Neuronal stem cell (in vitro differentiated cells): ENCODE measurements around the gene TAF6.

Experiments used
- DNase-seq: peaks from one replicate; pipeline ENCODE4 v3.0.0-alpha.2; 2013; ENCODE audit warnings: low spot score
- H2AFZ ChIP-seq: one replicate; pipeline ENCODE4 v1.6.1; 2013; ENCODE audit warnings: mild to moderate bottlenecking, low read length, inconsistent platforms
- H2AK5ac ChIP-seq: 2 replicates; pipeline ENCODE4 v1.6.1; 2013; ENCODE audit warnings: low read depth, mild to moderate bottlenecking, inconsistent platforms, low read length, moderate library complexity, mixed read lengths
- H2BK120ac ChIP-seq: 2 replicates; pipeline ENCODE4 v1.6.1; 2013; ENCODE audit warnings: low read depth, mild to moderate bottlenecking, inconsistent platforms, low read length, moderate library complexity, mixed read lengths
- H2BK12ac ChIP-seq: one replicate; pipeline ENCODE4 v1.6.1; 2013; ENCODE audit warnings: low read length, inconsistent platforms
- H2BK15ac ChIP-seq: 2 replicates; pipeline ENCODE4 v1.6.1; 2013; ENCODE audit warnings: mild to moderate bottlenecking, low read length, inconsistent platforms, mixed read lengths
- H2BK5ac ChIP-seq: one replicate; pipeline ENCODE4 v1.6.1; 2013; ENCODE audit warnings: inconsistent platforms, mild to moderate bottlenecking, low read length, moderate library complexity
- H3K14ac ChIP-seq: one replicate; pipeline ENCODE4 v1.6.1; 2013; ENCODE audit warnings: low read length, inconsistent platforms
- H3K18ac ChIP-seq: 2 replicates; pipeline ENCODE4 v1.6.1; 2013; ENCODE audit warnings: low read length, inconsistent platforms
- H3K23ac ChIP-seq: 2 replicates; pipeline ENCODE4 v1.6.1; 2013; ENCODE audit warnings: low read depth, mild to moderate bottlenecking, mixed read lengths, low read length, inconsistent platforms; ENCODE audit not compliant: poor library complexity
- H3K27ac ChIP-seq: replicated peaks from 3 replicates; pipeline ENCODE4 v1.5.1; 2013; ENCODE audit warnings: low read length, inconsistent platforms
- H3K27me3 ChIP-seq, 3 experiments: 2 replicates each; pipeline ENCODE4 v1.6.1; 2013; ENCODE audit warnings: low read length in 3 of 3, mild to moderate bottlenecking in 2 of 3, inconsistent platforms in 1 of 3, low read depth in 1 of 3, mixed read lengths in 1 of 3, moderate library complexity in 1 of 3; ENCODE audit not compliant: control insufficient read depth in 3 of 3, insufficient read depth in 3 of 3
- H3K36me3 ChIP-seq, 2 donors: replicated peaks in 1 of 2; 2 replicates each; pipeline ENCODE4 v1.6.1; 2013; ENCODE audit warnings: low read length in 2 of 2; ENCODE audit not compliant: control insufficient read depth in 2 of 2, insufficient read depth in 2 of 2
- H3K4ac ChIP-seq: 2 replicates; pipeline ENCODE4 v1.6.1; 2013; ENCODE audit warnings: inconsistent platforms, mild to moderate bottlenecking, low read length, moderate library complexity
- H3K4me1 ChIP-seq, 2 donors: 1 replicate in 1 of 2; 2 replicates in 1 of 2; pipeline ENCODE4 v1.6.1; 2013; ENCODE audit warnings: low read length in 2 of 2, low read depth in 1 of 2; ENCODE audit not compliant: control insufficient read depth in 2 of 2, insufficient read depth in 1 of 2
- H3K4me2 ChIP-seq: one replicate; pipeline ENCODE4 v1.6.1; 2013; ENCODE audit warnings: mild to moderate bottlenecking, low read length, inconsistent platforms; ENCODE audit not compliant: insufficient read depth, poor library complexity, severe bottlenecking
- H3K4me3 ChIP-seq, 2 donors: 2 replicates each; pipeline ENCODE4 v1.5.1; 2013; ENCODE audit warnings: low read length in 2 of 2, mild to moderate bottlenecking in 2 of 2, inconsistent platforms in 1 of 2, moderate library complexity in 1 of 2
- H3K79me1 ChIP-seq: one replicate; pipeline ENCODE4 v1.6.1; 2013; ENCODE audit warnings: low read depth, mild to moderate bottlenecking, inconsistent platforms, low read length, moderate library complexity
- H3K9ac ChIP-seq: one replicate; pipeline ENCODE4 v1.6.1; 2013; ENCODE audit warnings: mild to moderate bottlenecking, low read depth, low read length, inconsistent platforms; ENCODE audit not compliant: poor library complexity
- H3K9me3 ChIP-seq, 2 donors: replicated peaks in 1 of 2; 2 replicates each; pipeline versions ENCODE3 to v1.6.1; 2013; ENCODE audit warnings: low read length in 2 of 2, mild to moderate bottlenecking in 2 of 2, inconsistent platforms in 1 of 2, low read depth in 1 of 2, mixed read lengths in 1 of 2, moderate library complexity in 1 of 2; ENCODE audit not compliant: control insufficient read depth in 2 of 2, insufficient read depth in 1 of 2
- H4K8ac ChIP-seq: one replicate; pipeline ENCODE4 v1.6.1; 2013; ENCODE audit warnings: low read depth, mild to moderate bottlenecking, inconsistent platforms, low read length, moderate library complexity
- H4K91ac ChIP-seq: one replicate; pipeline ENCODE4 v1.6.1; 2013; ENCODE audit warnings: low read length, low read depth, mild to moderate bottlenecking, inconsistent platforms; ENCODE audit not compliant: poor library complexity
- WGBS, 2 donors: extraction: QIAGEN DNeasy Blood & Tissue Kit; methylation state at CpG; one replicate each; pipeline ENCODE4 v1.1.7; 2013; ENCODE audit warnings: missing lambda C conversion rate in 2 of 2, mixed read lengths in 1 of 2; ENCODE audit not compliant: insufficient read length in 2 of 2, insufficient replicate concordance in 1 of 2; ENCODE audit errors: extremely low coverage in 2 of 2; 5-methylcytosine and 5-hydroxymethylcytosine counted together

The TAF6 gene

DNA sequence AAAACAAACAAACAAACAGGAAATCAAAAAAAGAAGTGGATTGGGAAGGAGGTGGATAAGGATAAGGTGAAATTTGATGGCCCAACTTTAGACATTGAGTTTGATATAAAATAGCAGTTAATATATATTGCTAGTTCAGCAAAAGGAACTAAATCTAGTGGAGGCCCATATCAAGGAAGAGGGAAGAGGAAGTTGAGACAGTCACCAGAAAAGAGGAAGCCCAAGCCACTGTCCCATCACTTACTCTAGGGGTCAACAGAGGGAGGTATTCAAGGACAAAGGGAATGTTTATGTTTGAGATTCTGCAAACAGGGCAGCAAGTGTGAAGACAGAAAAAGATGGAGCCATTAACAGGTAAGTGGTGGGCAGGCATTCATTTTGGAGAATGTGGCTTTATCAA is 33.2 kb upstream of the TAF6 start:
- no peak overlapping the region for H3K4me2 ChIP-seq
- H2BK120ac ChIP-seq = no peak overlapping the region
- H3K9ac ChIP-seq = no peak overlapping the region
- no peaks in the 10 kb centered on the region for H3K9me3 ChIP-seq
- no peak for DNase-seq
- H3K27me3 ChIP-seq = no peaks in the 10 kb centered on the region
- no peak overlapping the region for H3K23ac ChIP-seq
- H2BK12ac ChIP-seq = no peak overlapping the region
- no peak overlapping the region for H4K8ac ChIP-seq
- no peak overlapping the region for H2AK5ac ChIP-seq
- H3K27ac ChIP-seq = no peak overlapping the region
- H3K14ac ChIP-seq = no peak overlapping the region
- H3K36me3 ChIP-seq = peaks cover 24 to 64% of the 10 kb centered on the region in 2 donors
- peaks cover 9% of the 10 kb centered on the region for H3K79me1 ChIP-seq
- no peak overlapping the region for H3K18ac ChIP-seq
- H2BK15ac ChIP-seq = no peak overlapping the region
- no peak overlapping the region for H2BK5ac ChIP-seq
- H3K4me3 ChIP-seq = no peak overlapping the region
- H3K4me1 ChIP-seq = peaks cover under 1 to 16% of the 10 kb centered on the region in 2 donors
- H2AFZ ChIP-seq = no peak overlapping the region
- no peak overlapping the region for H3K4ac ChIP-seq
- H4K91ac ChIP-seq = no peak overlapping the region

DNA sequence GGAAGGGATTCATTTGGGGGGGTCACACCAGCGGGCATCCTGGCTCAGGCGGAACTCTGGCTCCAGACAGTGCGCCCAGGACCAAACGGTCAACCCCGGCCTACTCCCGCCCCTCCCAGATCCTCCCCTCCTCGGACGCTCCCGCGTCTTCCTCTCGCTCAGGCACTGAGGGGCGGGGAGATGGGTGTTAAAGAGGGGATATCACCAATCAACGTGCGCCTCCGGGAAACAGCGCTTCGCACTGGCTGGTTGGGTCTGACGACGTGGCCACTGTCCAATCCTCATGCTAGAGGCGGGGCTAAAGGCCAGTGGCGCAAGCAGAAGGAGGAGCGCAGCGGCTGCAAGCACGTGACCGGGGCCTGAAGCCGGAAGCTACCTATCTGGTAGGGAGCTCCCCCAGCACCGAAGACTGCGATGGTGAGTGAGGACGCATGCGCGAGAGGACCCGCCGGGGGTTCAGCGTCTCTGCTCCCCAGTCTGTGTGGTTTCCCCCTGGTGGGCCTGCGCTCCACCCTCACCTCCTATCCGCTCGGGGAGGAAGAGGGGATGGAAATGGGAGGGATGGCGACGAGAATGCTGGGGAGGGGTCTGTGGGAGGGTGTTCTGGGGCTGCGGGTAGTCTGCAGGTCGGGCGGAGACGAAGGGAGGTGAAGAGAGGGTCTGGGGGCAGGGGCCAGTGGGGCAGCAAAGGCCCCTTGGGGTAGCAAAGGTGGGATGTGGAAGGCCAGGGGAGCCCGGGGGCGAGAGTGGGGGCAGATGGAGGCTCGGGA is 29.6 kb upstream of the TAF6 start, which contains the start of gene LAMTOR4:
LAMTOR4 (plus strand) TSS at position 360 of the 770 bp plus-strand sequence; CDS start at position 415, 55 bp downstream.
- peaks cover 3 to 28% of the 10 kb centered on the region in 2 donors for H3K36me3 ChIP-seq
- H3K18ac ChIP-seq = peak within 1 kb of the TSS; percentile 91
- peaks cover 4% of the 10 kb centered on the region for H3K79me1 ChIP-seq
- no CpG with 5 or more reads among the region's 46 CpGs for WGBS, 2 donors
- no peaks in the 10 kb centered on the region for H3K27me3 ChIP-seq
- peak within 1 kb of the TSS; percentile 39 for H3K14ac ChIP-seq
- no peak within 1 kb of the TSS for H2BK15ac ChIP-seq
- H2BK120ac ChIP-seq = no peak within 1 kb of the TSS
- H3K4ac ChIP-seq = no peak within 1 kb of the TSS
- peak; percentile 96 for DNase-seq
- H3K4me1 ChIP-seq = peaks cover 0 to 9% of the 10 kb centered on the region in 2 donors
- H3K9me3 ChIP-seq = no peaks in the 10 kb centered on the region
- H3K4me3 ChIP-seq = peak within 1 kb of the TSS; percentile 82 to 96
- H3K23ac ChIP-seq = peak within 1 kb of the TSS; percentile 50
- H2BK5ac ChIP-seq = peak within 1 kb of the TSS; percentile 88
- H2BK12ac ChIP-seq = no peak within 1 kb of the TSS
- peak within 1 kb of the TSS; percentile 70 for H4K8ac ChIP-seq
- H3K27ac ChIP-seq = peak within 1 kb of the TSS; percentile 47
- H2AK5ac ChIP-seq = peak within 1 kb of the TSS; percentile 35
- no peak within 1 kb of the TSS for H4K91ac ChIP-seq
- peak within 1 kb of the TSS; percentile 87 for H3K9ac ChIP-seq
- peak within 1 kb of the TSS; percentile 90 for H2AFZ ChIP-seq
- H3K4me2 ChIP-seq = peak within 1 kb of the TSS; percentile 89

- Histone ChIP-seq H3K79me1 (peaks cover 4% of the 10 kb centered on the region), H2BK15ac (no peak overlapping the region), H3K27me3 (no peaks in the 10 kb centered on the region), H3K4ac (no peak overlapping the region), H3K14ac (no peak overlapping the region), H3K23ac (no peak overlapping the region), H3K36me3 (peaks cover 0 to 22% of the 10 kb centered on the region in 2 donors), H3K4me1 (peaks cover 0 to 9% of the 10 kb centered on the region in 2 donors), H4K8ac (no peak overlapping the region), H3K4me2 (peak overlapping the region; percentile 47), H3K18ac (peak overlapping the region; percentile 72), H3K4me3 (peak overlapping the region in 1 of 2 donors; percentile 33), H3K9me3 (no peaks in the 10 kb centered on the region), H2BK5ac (peak overlapping the region; percentile 16), H3K9ac (peak overlapping the region; percentile 39), H2AK5ac (no peak overlapping the region), H3K27ac (peak overlapping the region; percentile 47), H2AFZ (peak overlapping the region; percentile 87), H4K91ac (no peak overlapping the region), H2BK12ac (no peak overlapping the region), H2BK120ac (no peak overlapping the region)
- no peak for DNase-seq
- WGBS, 2 donors = no CpG with 5 or more reads among the region's 14 CpGs
These were observed 29.0 kb upstream of the TAF6 start for GRCh38 chr7:100148225-100148558.

- Histone ChIP-seq H3K4ac (no peak overlapping the region), H3K36me3 (peaks cover 0 to 13% of the 10 kb centered on the region in 2 donors), H2BK12ac (no peak overlapping the region), H2AFZ (no peak overlapping the region), H4K8ac (no peak overlapping the region), H2AK5ac (no peak overlapping the region), H3K14ac (no peak overlapping the region), H3K4me1 (peaks cover 0 to 9% of the 10 kb centered on the region in 2 donors), H3K4me2 (no peak overlapping the region), H3K79me1 (peaks cover 4% of the 10 kb centered on the region), H2BK120ac (no peak overlapping the region), H2BK15ac (no peak overlapping the region), H2BK5ac (no peak overlapping the region), H3K23ac (no peak overlapping the region), H3K9me3 (no peaks in the 10 kb centered on the region), H3K9ac (no peak overlapping the region), H3K27me3 (no peaks in the 10 kb centered on the region), H3K27ac (no peak overlapping the region), H3K4me3 (no peak overlapping the region), H3K18ac (no peak overlapping the region), H4K91ac (no peak overlapping the region)
- no CpG with 5 or more reads among the region's 2 CpGs for WGBS, 2 donors
- no peak for DNase-seq
These were observed 28.1 kb upstream of the TAF6 start for GRCh38 chr7:100147278-100147677.
